HG03280 (cell line): ENCODE results near the gene ERBB4.
"Not testable (repeated sequence)": the region's sequence is repeated elsewhere in the genome, so short reads cannot be mapped to it uniquely, and the experiment has no call there.

Experiments used
- ATAC-seq: cut with Tn5 transposase; IDR thresholded peaks from one replicate; pipeline ENCODE4 v1.9.1; 2021; ENCODE audit warnings: mild to moderate bottlenecking, moderate library complexity; ENCODE audit not compliant: unreplicated experiment

Gene ERBB4

GRCh38 chr2:212237350-212238095 is 301.1 kb downstream of the ERBB4 start:
- ATAC-seq: no peak

GRCh38 chr2:212228743-212229171 is 309.8 kb downstream of the ERBB4 start:
- ATAC-seq: no peak

GRCh38 chr2:212227755-212228154 is 310.8 kb downstream of the ERBB4 start:
- no peak for ATAC-seq

DNA sequence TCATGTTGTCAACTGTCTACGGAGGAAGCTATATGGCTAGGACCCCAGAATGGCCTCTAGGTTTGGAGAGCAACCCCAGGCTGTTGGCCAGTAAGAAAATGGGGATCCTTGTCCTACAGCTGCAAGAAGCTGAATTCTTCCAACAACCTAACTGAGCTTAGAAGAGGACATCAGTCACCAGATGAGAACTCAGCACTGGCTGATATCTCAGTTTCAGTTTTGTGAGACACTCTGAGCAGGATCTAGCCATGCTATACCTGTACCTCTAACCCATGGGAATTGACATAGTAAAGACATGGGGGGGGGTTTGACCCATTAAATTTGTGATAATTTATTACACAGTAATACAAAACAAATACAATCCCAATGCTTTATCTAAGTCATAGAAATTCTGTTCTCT is 312.5 kb downstream of the ERBB4 start:
- no peak for ATAC-seq

GRCh38 chr2:212223696-212224095 is 314.9 kb downstream of the ERBB4 start:
- no peak for ATAC-seq

DNA sequence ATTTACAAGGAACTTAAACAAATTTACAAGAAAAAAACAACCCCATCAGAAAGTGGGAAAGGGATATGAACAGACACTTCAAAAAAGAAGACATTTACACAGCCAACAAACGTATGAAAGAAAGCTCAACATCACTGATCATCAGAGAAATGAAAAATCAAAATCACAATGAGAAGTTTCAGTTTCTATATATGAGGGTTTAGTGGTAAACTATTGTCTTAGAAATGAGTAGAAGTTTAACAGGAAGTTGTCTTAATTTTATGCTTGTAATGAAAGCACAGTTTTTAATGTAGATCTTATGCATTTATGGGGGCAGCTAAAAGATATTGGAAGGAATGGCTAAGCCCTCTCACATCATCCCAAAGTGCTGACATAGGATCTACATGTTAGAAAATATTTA is 325.4 kb downstream of the ERBB4 start:
- no peak for ATAC-seq

DNA sequence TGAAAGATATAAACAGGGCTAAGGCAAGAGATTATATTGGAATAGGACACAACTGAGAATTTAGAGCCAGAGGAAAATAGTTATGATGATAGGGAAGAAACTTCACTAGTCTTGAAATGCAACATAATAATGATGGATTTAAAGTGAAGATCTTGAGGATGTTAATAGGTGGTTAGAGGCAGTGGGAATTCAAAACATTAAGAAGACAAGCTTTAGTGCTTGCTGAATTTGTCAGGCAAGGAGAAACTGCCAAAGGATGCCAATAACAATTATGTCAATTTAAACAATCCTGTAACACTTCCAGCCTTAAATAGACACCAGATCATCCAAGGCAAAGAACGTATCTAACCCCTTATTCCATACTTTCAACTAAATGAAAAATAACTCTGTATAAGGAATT is 330.1 kb downstream of the ERBB4 start:
- ATAC-seq: no peak

DNA sequence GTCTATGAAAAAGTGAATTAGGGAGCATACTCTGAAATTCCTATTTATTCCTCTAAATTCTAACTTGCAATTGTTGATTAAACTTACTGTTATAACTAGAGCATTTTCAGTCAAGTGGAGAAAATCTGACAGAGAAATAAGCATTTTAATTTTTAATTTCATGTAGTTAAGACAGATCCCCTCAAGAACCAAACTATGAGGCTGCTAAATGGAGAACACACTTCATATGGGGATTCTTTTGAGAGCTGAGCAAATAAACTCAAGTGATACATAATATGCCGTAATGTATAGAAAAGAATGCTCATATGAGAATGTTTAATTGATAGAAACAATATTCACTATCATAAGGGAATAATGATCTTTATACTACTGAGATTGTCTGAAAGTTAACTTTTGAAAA is 340.8 kb downstream of the ERBB4 start:
- no peak for ATAC-seq

DNA sequence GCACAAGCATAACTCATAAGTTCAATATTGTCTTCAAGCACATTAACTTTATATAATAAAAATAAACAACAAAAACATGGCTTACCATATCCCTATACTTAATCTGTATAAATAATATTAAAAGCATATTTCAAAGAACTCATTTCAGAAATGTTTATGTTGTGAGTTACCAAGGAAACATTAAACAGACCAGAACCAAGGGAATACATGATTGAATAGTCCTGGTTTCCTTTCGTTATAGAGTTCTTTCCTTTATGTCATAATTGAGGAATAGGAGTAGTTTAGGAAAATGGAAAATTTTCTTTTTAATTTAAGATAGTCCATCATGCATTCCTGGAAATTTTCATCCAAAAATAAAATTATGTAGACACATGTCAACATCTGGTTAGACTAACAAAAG is 343.0 kb downstream of the ERBB4 start:
- no peak for ATAC-seq

GRCh38 chr2:212194396-212194795 is 344.2 kb downstream of the ERBB4 start:
- no peak for ATAC-seq

DNA sequence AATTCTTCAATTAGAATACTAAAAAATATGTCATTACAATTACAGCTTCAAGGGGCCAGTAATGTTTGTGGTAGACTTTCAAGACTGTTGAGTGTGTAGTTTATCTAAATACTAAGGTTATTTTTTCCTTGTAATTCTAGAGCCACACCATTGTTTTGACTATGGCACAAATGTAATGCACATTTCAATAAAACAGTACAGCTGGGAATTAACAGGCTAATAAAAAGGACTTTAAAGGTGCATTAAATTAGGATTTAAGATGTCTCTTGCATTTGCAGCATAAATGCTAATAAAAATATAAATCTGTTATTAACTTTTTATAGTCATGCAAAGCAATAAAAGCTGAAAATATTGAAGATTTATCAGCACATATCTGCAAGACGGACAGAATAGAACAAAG is 344.8 kb downstream of the ERBB4 start:
- no peak for ATAC-seq

GRCh38 chr2:212193056-212193455 is 345.5 kb downstream of the ERBB4 start:
- ATAC-seq: no peak

DNA sequence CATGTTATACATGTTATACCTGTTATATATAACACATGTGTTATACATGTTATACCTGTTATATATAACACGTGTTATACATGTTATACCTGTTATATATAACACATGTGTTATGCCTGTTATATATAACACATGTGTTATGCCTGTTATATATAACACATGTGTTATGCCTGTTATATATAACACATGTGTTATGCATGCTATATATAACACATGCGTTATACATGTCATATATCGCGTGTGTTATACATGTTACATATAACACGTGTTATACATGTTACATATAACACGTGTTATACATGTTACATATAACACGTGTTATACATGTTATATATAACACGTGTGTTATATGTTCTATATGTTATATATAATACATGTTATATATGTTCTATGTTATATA is 347.2 kb downstream of the ERBB4 start:
- not testable (repeated sequence) for ATAC-seq

- no peak for ATAC-seq
These were observed 352.4 kb downstream of the ERBB4 start for GRCh38 chr2:212186166-212186565.

DNA sequence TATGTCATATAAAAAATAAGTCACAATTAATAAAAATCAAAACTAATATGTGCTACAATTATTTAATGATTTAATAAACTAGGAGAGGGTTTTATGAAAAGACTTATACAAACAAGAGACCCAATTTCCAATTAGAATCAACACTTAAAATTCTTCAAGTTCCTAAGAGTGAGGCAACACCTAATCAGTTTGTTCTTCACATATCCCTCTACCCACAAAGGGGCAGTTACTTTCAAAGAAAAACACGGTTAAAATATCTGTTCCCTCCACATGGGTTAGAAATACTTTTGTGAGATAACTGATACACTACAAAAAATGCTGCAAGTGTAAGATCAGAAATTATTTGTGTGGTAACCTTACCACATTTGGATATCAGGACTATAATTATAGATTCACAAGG is 357.0 kb downstream of the ERBB4 start:
- no peak for ATAC-seq

- no peak for ATAC-seq
These were observed 358.1 kb downstream of the ERBB4 start for GRCh38 chr2:212180408-212181083.

GRCh38 chr2:212177724-212178123 is 360.9 kb downstream of the ERBB4 start:
- no peak for ATAC-seq

GRCh38 chr2:212176151-212176550 is 362.5 kb downstream of the ERBB4 start:
- ATAC-seq: no peak

DNA sequence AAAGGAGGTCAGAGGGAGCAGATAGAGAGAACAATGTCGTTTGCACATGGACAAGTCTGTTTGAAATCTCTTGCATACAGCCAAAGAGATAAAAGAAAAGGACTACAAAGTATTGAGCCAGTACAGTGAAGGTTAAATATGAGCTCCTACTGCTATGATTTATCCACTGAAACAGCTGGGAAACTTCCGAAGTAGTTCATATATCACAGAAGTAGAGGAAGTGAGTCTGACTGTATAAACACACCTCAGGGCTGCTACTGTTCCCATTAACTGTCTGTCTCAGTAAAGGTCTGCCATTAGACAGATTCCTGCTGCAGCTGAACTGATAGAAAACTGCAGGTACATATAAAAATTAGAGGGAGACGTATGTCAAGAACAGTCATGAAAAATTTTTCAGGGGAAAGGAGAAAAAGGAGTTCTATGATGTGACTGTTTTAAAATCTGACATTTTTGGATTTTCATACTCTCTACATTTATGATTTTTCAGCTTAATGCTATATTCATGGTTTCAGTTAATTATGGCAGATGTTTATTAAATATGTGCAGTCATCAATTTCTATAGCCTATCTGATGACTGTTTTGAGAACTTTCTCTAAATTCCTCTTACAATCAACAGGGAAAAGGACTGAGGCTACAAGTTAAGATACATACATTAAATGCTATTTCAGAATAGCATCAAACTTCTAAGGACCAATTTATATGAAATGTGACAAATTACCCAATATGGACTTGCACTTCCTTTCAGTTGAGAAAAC is 364.7 kb downstream of the ERBB4 start:
- no peak for ATAC-seq

DNA sequence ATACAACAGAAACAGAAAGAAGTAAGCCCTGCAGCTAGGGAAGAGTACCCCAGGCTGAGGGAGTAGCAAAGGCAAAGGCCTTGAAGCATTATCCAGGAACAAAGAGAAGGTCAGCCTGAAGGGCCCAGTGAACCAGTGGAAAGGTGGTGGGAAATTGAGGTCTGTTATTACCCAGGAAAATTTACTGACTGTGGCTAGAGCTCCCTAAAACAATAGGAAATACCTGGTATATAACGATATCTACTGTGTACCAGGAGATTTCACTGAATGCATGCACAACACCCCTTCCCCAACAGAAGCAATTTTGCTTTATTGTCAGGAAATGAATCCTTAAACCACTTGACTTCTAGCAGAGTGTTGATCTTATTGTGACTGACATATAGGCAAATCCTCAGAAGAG is 365.3 kb downstream of the ERBB4 start:
- no peak for ATAC-seq

- ATAC-seq: no peak
These were observed 368.2 kb downstream of the ERBB4 start for GRCh38 chr2:212170382-212170781.

DNA sequence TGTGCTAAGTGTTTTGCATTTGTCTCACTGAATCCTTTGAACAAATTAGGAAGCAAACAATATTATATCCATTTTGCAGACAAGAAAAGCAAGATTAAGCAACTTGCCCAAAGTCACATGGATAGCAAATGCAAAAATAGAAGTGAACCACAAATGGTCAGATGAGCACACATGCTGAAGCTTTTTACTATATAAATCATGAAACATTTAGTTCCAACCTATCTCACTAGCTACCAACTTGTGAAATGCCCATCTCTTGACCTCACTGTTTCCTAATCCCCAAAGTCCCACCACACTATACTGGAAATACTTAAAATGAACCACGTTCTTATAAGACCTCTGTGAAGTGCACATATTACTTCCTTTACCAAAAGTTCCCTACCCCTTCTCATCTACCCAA is 380.5 kb downstream of the ERBB4 start:
- ATAC-seq: no peak
